Stimulated activated CD8-positive, alpha-beta memory T cell treated with anti-CD3 and anti-CD28 coated beads, Interleukin-12 subunit alpha, Interleukin-12 subunit beta, amount 100 ng/mL, for 4 hours (primary cell): ENCODE results near the gene PTPN22.
A peak's percentile ranks its signal among the peaks of the same experiment; 100 is the strongest.

Source experiments
- DNase-seq: peaks from one replicate; pipeline ENCODE4 v3.0.0-alpha.2; 2020; ENCODE audit warnings: low read depth

The PTPN22 gene

GRCh38 chr1:113849072-113849471 is 22.4 kb downstream of the PTPN22 start:
- DNase-seq: no peak

GRCh38 chr1:113846391-113847035 is 25.0 kb downstream of the PTPN22 start:
- DNase-seq: no peak

- DNase-seq: no peak
Measured at GRCh38 chr1:113836534-113836933, 35.0 kb downstream of the PTPN22 start.

- DNase-seq: no peak
Measured at GRCh38 chr1:113835686-113836290, 35.7 kb downstream of the PTPN22 start.

- no peak for DNase-seq
Measured at GRCh38 chr1:113834716-113835115, 36.8 kb downstream of the PTPN22 start.

GRCh38 chr1:113830039-113830438 is 41.5 kb downstream of the PTPN22 start:
- no peak for DNase-seq

- no peak for DNase-seq
Measured at GRCh38 chr1:113821916-113822315, 49.6 kb downstream of the PTPN22 start.

- no peak for DNase-seq
Measured at GRCh38 chr1:113818578-113818977, 52.9 kb downstream of the PTPN22 start.

GRCh38 chr1:113813218-113813617 is 58.3 kb downstream of the PTPN22 start:
- DNase-seq: no peak

- DNase-seq: no peak
Measured at GRCh38 chr1:113812661-113813135, 58.8 kb downstream of the PTPN22 start.

- DNase-seq: peak; percentile 96
Measured at GRCh38 chr1:113811888-113812660, 59.4 kb downstream of the PTPN22 start, which contains the start of gene RSBN1. Gene RSBN1, minus strand, starts transcription at chr1:113812476. Its CDS starts 64 bp downstream, at chr1:113812412.

- no peak for DNase-seq
Measured at GRCh38 chr1:113811156-113811887, 60.2 kb downstream of the PTPN22 start.

- DNase-seq: no peak
Measured at GRCh38 chr1:113809670-113810602, 61.6 kb downstream of the PTPN22 start.

- DNase-seq: no peak
Measured at GRCh38 chr1:113808450-113809195, 62.9 kb downstream of the PTPN22 start.

- no peak for DNase-seq
Measured at GRCh38 chr1:113805639-113806038, 65.9 kb downstream of the PTPN22 start.

GRCh38 chr1:113805256-113805531 is 66.3 kb downstream of the PTPN22 start:
- no peak for DNase-seq

GRCh38 chr1:113804421-113805255 is 66.9 kb downstream of the PTPN22 start:
- no peak for DNase-seq

GRCh38 chr1:113802367-113803007 is 69.0 kb downstream of the PTPN22 start:
- DNase-seq: no peak

- DNase-seq: no peak
Measured at GRCh38 chr1:113800487-113800886, 71.0 kb downstream of the PTPN22 start.
